Naive thymus-derived CD4-positive, alpha-beta T cell (primary cell): ENCODE results near the gene TMEM79. TPM values are rescaled to one million over a fixed set of nuclear protein-coding genes. Genes with fewer than 3 reads are reported as not detected.

Experiments used
- ATAC-seq: fragments of 150-1000 bp; cut with Tn5 transposase; 2 replicates; pipeline ENCODE4 v1.10.0; 2021; ENCODE audit warnings: mild to moderate bottlenecking, moderate library complexity
- CTCF ChIA-PET: fragments of 350-600 bp; sonication (Branson Sonifier 250); formaldehyde crosslinking; loops from one replicate; lab custom pipeline; 2021; ENCODE audit warnings: antibody characterized with exemption; lab: Charles Lee
- POLR2A ChIA-PET: fragments of 350-600 bp; sonication (Branson Sonifier 250); formaldehyde crosslinking; loops from one replicate; lab custom pipeline; 2021; ENCODE audit warnings: antibody characterized with exemption, inconsistent platforms; lab: Charles Lee
- DNase-seq, 9 donors: peaks; one replicate each; pipeline versions ENCODE4 v3.0.0 to v3.0.0-alpha.2; 2020 to 2022; ENCODE audit warnings: mixed read lengths in 1 of 9
- H3K27ac ChIP-seq: one replicate; pipeline ENCODE4 v1.7.0; 2013; ENCODE audit warnings: mild to moderate bottlenecking, low read depth, low read length, moderate library complexity
- H3K27me3 ChIP-seq, 2 donors: one replicate each; pipeline ENCODE4 v1.7.0; 2013; ENCODE audit warnings: low read length in 2 of 2, mild to moderate bottlenecking in 2 of 2, moderate library complexity in 2 of 2; ENCODE audit not compliant: control insufficient read depth in 2 of 2, insufficient read depth in 2 of 2
- H3K36me3 ChIP-seq, 3 experiments: 1 replicate in 2 of 3; 2 replicates in 1 of 3; pipeline ENCODE4 v1.7.0; 2013; ENCODE audit warnings: low read length in 3 of 3, mild to moderate bottlenecking in 3 of 3, moderate library complexity in 1 of 3; ENCODE audit not compliant: insufficient read depth in 3 of 3, control insufficient read depth in 2 of 3
- H3K4me1 ChIP-seq, 2 donors: one replicate each; pipeline ENCODE4 v1.7.0; 2013; ENCODE audit warnings: low read length in 2 of 2, mild to moderate bottlenecking in 2 of 2, moderate library complexity in 1 of 2; ENCODE audit not compliant: control insufficient read depth in 2 of 2, insufficient read depth in 2 of 2
- H3K4me3 ChIP-seq: 2 replicates; pipeline ENCODE4 v1.7.0; 2013; ENCODE audit warnings: mild to moderate bottlenecking, low read length
- H3K9me3 ChIP-seq, 3 experiments: 1 replicate in 2 of 3; 2 replicates in 1 of 3; pipeline ENCODE4 v1.7.0; 2013; ENCODE audit warnings: low read length in 3 of 3; ENCODE audit not compliant: control insufficient read depth in 2 of 3
- H3K27ac Mint-ChIP-seq, 9 donors: one replicate each; pipeline ENCODE4 v1.8.0; 2020 to 2022; ENCODE audit warnings: mixed read lengths in 9 of 9, mild to moderate bottlenecking in 8 of 9, moderate library complexity in 5 of 9, inconsistent platforms in 2 of 9
- H3K27me3 Mint-ChIP-seq, 5 donors: one replicate each; pipeline ENCODE4 v1.8.0; 2021 to 2022; ENCODE audit warnings: mixed read lengths in 5 of 5, mild to moderate bottlenecking in 1 of 5
- H3K36me3 Mint-ChIP-seq, 5 donors: one replicate each; pipeline ENCODE4 v1.8.0; 2020 to 2022; ENCODE audit warnings: mixed read lengths in 5 of 5, mild to moderate bottlenecking in 3 of 5, inconsistent platforms in 1 of 5
- H3K4me1 Mint-ChIP-seq, 7 donors: one replicate each; pipeline ENCODE4 v1.8.0; 2020 to 2022; ENCODE audit warnings: mixed read lengths in 7 of 7, mild to moderate bottlenecking in 3 of 7, inconsistent platforms in 1 of 7
- H3K4me3 Mint-ChIP-seq, 10 donors: one replicate each; pipeline ENCODE4 v1.8.0; 2020 to 2022; ENCODE audit warnings: mild to moderate bottlenecking in 10 of 10, mixed read lengths in 10 of 10, moderate library complexity in 6 of 10, inconsistent platforms in 2 of 10
- H3K9me3 Mint-ChIP-seq, 11 donors: one replicate each; pipeline ENCODE4 v1.8.0; 2020 to 2022; ENCODE audit warnings: mixed read lengths in 11 of 11, mild to moderate bottlenecking in 4 of 11, inconsistent platforms in 1 of 11, moderate library complexity in 1 of 11
- intact Hi-C, 2 donors: fragments of 100-400 bp; cut with micrococcal nuclease; formaldehyde crosslinking; loops; one replicate each; pipeline ENCODE4 v1.15.1; 2023
- polyA plus RNA-seq, 2 donors: library from polyadenylated mRNA; unstranded; fragments of 300-500 nt; fragmentation: Illumina TruSeq; gene quantifications; one replicate each; pipeline ENCODE4 v1.2.3, GENCODE V29; 2021
- total RNA-seq, 6 experiments: library from RNA in 5 of 6; stranded (reverse) in 5 of 6; gene quantifications; 1 replicate in 5 of 6; 2 replicates in 1 of 6; pipeline ENCODE4 v1.2.3 and lab custom pipeline; 2021 to 2026

The TMEM79 gene
- total and polyA plus RNA-seq, 7 experiments from 2014 or later, result 4.3 to 18.6 (median 9.8) TPM

GRCh38 chr1:156338180-156338976 is 54.3 kb downstream of the TMEM79 start, which contains the start of the genes CCT3 and TSACC:
Gene CCT3 (minus strand): TSS chr1:156338292. CDS start chr1:156338184, 108 bp downstream.
Gene TSACC (plus strand): TSS chr1:156338526. CDS start chr1:156339758, 1,232 bp downstream.
- peak within 1 kb of the TSS; percentile 83 for H3K4me3 ChIP-seq
- ChIA-PET POLR2A (interaction anchor here (0.6 to 1.3 kb wide), 3 partner anchors 34 to 57 kb away, joined by 3 read pairs; no protein-coding TSS in a partner anchor), CTCF (interaction anchor here (0.6 to 0.9 kb wide), 4 partner anchors 57 to 648 kb away, joined by 3 read pairs; no protein-coding TSS in a partner anchor)
- Mint-ChIP-seq H3K27ac (peak within 1 kb of the TSS; percentile 97 to 99 (median 98)), H3K4me1 (peaks cover 16 to 49% (median 40%) of the 10 kb centered on the region in 7 donors), H3K9me3 (no peaks in the 10 kb centered on the region), H3K4me3 (peak within 1 kb of the TSS; percentile 97 to 99 (median 99)), H3K27me3 (peaks cover 0 to 12% (median 0%) of the 10 kb centered on the region in 5 donors), H3K36me3 (peaks cover 0 to 21% (median 9%) of the 10 kb centered on the region in 5 donors)
- H3K27ac ChIP-seq, result peak within 1 kb of the TSS; percentile 76
- peaks cover 4 to 20% (median 13%) of the 10 kb centered on the region in 3 experiments for H3K36me3 ChIP-seq
- peaks cover 11 to 17% of the 10 kb centered on the region in 2 donors for H3K4me1 ChIP-seq
- intact Hi-C loops, result loop anchor here (1.0 to 10.0 kb wide), 21 partner anchors 43 to 1730 kb away; partner anchors contain the start of genes ISG20L2 (in 2 of the 2), LAMTOR2 (in 2 of the 2), METTL25B (in 2 of the 2) and PMF1 (in 2 of the 2)
- H3K27me3 ChIP-seq, result no peaks in the 10 kb centered on the region
- ATAC-seq, result peak; percentile 97
- H3K9me3 ChIP-seq, result no peaks in the 10 kb centered on the region
- peak; percentile 99 to 100 (median 100) for DNase-seq

Other genes with a start within 250 kb of the TMEM79 start
- gene UBQLN4, start 230.5 kb upstream of the TMEM79 start, total RNA-seq, result 10 to 100 TPM; 16.2 to 37.6 (median 31.3) TPM
- 1 to 10 TPM; 6.7 to 9.9 TPM for gene UBQLN4, start 230.5 kb upstream of the TMEM79 start, polyA plus RNA-seq
- gene LAMTOR2, start 229.5 kb upstream of the TMEM79 start, total RNA-seq, result 10 to 100 TPM; 13.3 to 66.1 (median 27.9) TPM
- gene LAMTOR2, start 229.5 kb upstream of the TMEM79 start, polyA plus RNA-seq, result 10 to 100 TPM; 90.1 to 97.9 TPM
- 1 to 10 TPM in 4 of 5 experiments, not detected in 1; 1.1 to 2.7 (median 2.2) TPM for gene RAB25, start 223.2 kb upstream of the TMEM79 start, total RNA-seq
- gene RAB25, start 223.2 kb upstream of the TMEM79 start, polyA plus RNA-seq, result 1 to 10 TPM; 1.5 to 1.8 TPM
- under 1 TPM in 4 of 5 experiments, not detected in 1; 0.05 to 0.15 (median 0.13) TPM for gene MEX3A, start 201.9 kb upstream of the TMEM79 start, total RNA-seq
- not detected for gene MEX3A, start 201.9 kb upstream of the TMEM79 start, polyA plus RNA-seq
- 100 to 1,000 TPM in 2 of 5 experiments, 10 to 100 TPM in 1, 1 to 10 TPM in 2; 5.5 to 470 (median 18.0) TPM for gene LMNA, start 169.6 kb upstream of the TMEM79 start, total RNA-seq
- under 1 TPM in 1 of 2 donors, not detected in 1; 0.20 TPM for gene LMNA, start 169.6 kb upstream of the TMEM79 start, polyA plus RNA-seq
- 10 to 100 TPM in 1 of 5 experiments, 1 to 10 TPM in 4; 1.8 to 48.6 (median 3.8) TPM for gene SEMA4A, start 130.7 kb upstream of the TMEM79 start, total RNA-seq
- gene SEMA4A, start 130.7 kb upstream of the TMEM79 start, polyA plus RNA-seq, result under 1 TPM; 0.06 to 0.24 TPM
- 10 to 100 TPM; 17.8 to 38.4 (median 19.6) TPM for gene SLC25A44, start 90.2 kb upstream of the TMEM79 start, total RNA-seq
- gene SLC25A44, start 90.2 kb upstream of the TMEM79 start, polyA plus RNA-seq, result 10 to 100 TPM in 1 of 2 donors, 1 to 10 TPM in 1; 8.3 to 21.2 TPM
- gene PMF1, start 71.3 kb upstream of the TMEM79 start, total RNA-seq, result 10 to 100 TPM; 42.2 to 76.1 (median 58.2) TPM
- gene PMF1, start 71.3 kb upstream of the TMEM79 start, polyA plus RNA-seq, result 10 to 100 TPM; 72.4 to 81.2 TPM
- 1 to 10 TPM; 2.8 to 7.4 (median 4.9) TPM for gene BGLAP, start 42.1 kb upstream of the TMEM79 start, total RNA-seq
- under 1 TPM in 1 of 2 donors, not detected in 1; 0.33 TPM for gene BGLAP, start 42.1 kb upstream of the TMEM79 start, polyA plus RNA-seq
- gene PAQR6, start 36.3 kb upstream of the TMEM79 start, total RNA-seq, result 1 to 10 TPM; 1.4 to 6.2 (median 2.9) TPM
- under 1 TPM in 1 of 2 donors, not detected in 1; 0.22 TPM for gene PAQR6, start 36.3 kb upstream of the TMEM79 start, polyA plus RNA-seq
- 10 to 100 TPM; 65.7 to 74.0 (median 69.4) TPM for gene SMG5, start 1.5 kb upstream of the TMEM79 start, total RNA-seq
- gene SMG5, start 1.5 kb upstream of the TMEM79 start, polyA plus RNA-seq, result 10 to 100 TPM; 14.4 to 38.4 TPM
- 10 to 100 TPM; 21.0 to 40.4 (median 24.5) TPM for gene GLMP, start 11.4 kb downstream of the TMEM79 start, total RNA-seq
- gene GLMP, start 11.4 kb downstream of the TMEM79 start, polyA plus RNA-seq, result 10 to 100 TPM; 17.6 to 19.3 TPM
- not detected for gene VHLL, start 15.0 kb downstream of the TMEM79 start, total RNA-seq
- not detected for gene VHLL, start 15.0 kb downstream of the TMEM79 start, polyA plus RNA-seq
- gene CCT3, start 54.0 kb downstream of the TMEM79 start, total RNA-seq, result 100 to 1,000 TPM in 3 of 5 experiments, 10 to 100 TPM in 2; 78.0 to 282 (median 114) TPM
- 100 to 1,000 TPM; 203 to 265 TPM for gene CCT3, start 54.0 kb downstream of the TMEM79 start, polyA plus RNA-seq
- 1 to 10 TPM in 1 of 5 experiments, not detected in 4; 1.1 TPM for gene TSACC, start 54.2 kb downstream of the TMEM79 start, total RNA-seq
- 1 to 10 TPM; 1.7 to 2.2 TPM for gene TSACC, start 54.2 kb downstream of the TMEM79 start, polyA plus RNA-seq
- not detected for gene RHBG, start 84.9 kb downstream of the TMEM79 start, total RNA-seq
- gene RHBG, start 84.9 kb downstream of the TMEM79 start, polyA plus RNA-seq, result not detected
- gene MEF2D, start 216.4 kb downstream of the TMEM79 start, total RNA-seq, result 100 to 1,000 TPM in 2 of 5 experiments, 10 to 100 TPM in 3; 48.1 to 190 (median 67.7) TPM
- gene MEF2D, start 216.4 kb downstream of the TMEM79 start, polyA plus RNA-seq, result 10 to 100 TPM in 1 of 2 donors, 1 to 10 TPM in 1; 4.5 to 10.0 TPM